ENCODE results near the gene RBSN. TPM values are rescaled to one million over a fixed set of nuclear protein-coding genes. Genes with fewer than 3 reads are reported as not detected.

The RBSN gene
- total RNA-seq, 1 donor from 2014 or later: 19.2 TPM

DNA sequence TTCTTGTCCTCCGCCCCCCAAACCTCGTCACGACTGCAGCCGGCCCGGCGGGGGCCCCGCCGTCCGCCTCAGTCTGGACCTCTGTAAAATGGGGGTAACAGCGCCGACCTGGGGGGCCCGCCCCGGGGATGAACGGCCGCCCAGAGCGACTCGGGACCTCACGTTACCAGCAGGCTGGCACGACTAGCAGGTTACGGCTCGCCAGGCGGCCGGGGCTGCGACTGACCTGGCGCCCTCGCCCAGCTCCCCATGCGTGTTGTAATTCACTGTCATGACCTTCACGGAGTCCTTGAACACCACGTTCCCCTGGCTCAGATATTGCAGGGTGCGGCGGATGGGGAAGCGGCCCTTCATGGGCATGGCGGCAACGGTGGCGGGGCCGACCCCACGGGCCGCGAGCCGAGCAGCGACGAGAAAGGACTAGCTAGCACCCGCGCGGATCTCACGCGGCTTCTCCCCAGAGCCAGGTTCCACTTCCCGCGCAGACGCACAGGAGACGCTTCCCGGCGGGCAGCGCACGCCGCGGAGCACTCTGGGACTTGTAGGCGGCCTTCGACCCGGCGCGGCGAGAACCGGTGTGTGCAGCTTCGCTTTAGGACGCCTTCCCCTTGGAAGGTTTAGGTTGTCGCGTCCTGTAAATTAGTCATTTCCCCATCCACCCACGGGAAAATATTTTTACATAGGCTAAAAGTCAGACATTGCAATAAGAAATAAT lies 34.0 kb downstream of the RBSN start, which contains the start of gene MRPS25:
Gene MRPS25, minus strand, starts transcription at position 481 of the 715 bp plus-strand sequence. Its CDS starts 121 bp downstream, at position 360.
- H3K4me1 ChIP-seq: peaks cover 16% of the 10 kb centered on the region
- DNase-seq (ENCODE audit: extremely low spot score in 2 of 2): peak in 1 of 2 donors; percentile 90
- H3K4me3 ChIP-seq: peak within 1 kb of the TSS; percentile 79 to 82
- H3K27ac ChIP-seq: peak within 1 kb of the TSS; percentile 80
- no peaks in the 10 kb centered on the region for H3K27me3 ChIP-seq
- no peaks in the 10 kb centered on the region for H3K9me3 ChIP-seq
- peak in 1 of 2 donors; percentile 82 for TF ChIP-seq POLR2A (IDR thresholded peaks at IDR 0.05)
- TF ChIP-seq POLR2AphosphoS5 (IDR thresholded peaks at IDR 0.05; ENCODE audit: insufficient read depth in 1 of 2, low read depth in 1 of 2): peak; percentile 96 to 97
- TF ChIP-seq, protein P1, sequence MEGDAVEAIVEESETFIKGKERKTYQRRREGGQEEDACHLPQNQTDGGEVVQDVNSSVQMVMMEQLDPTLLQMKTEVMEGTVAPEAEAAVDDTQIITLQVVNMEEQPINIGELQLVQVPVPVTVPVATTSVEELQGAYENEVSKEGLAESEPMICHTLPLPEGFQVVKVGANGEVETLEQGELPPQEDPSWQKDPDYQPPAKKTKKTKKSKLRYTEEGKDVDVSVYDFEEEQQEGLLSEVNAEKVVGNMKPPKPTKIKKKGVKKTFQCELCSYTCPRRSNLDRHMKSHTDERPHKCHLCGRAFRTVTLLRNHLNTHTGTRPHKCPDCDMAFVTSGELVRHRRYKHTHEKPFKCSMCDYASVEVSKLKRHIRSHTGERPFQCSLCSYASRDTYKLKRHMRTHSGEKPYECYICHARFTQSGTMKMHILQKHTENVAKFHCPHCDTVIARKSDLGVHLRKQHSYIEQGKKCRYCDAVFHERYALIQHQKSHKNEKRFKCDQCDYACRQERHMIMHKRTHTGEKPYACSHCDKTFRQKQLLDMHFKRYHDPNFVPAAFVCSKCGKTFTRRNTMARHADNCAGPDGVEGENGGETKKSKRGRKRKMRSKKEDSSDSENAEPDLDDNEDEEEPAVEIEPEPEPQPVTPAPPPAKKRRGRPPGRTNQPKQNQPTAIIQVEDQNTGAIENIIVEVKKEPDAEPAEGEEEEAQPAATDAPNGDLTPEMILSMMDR (IDR thresholded peaks at IDR 0.05): peak in 1 of 3 experiments; percentile 29
- intact Hi-C loops (cut with DNase I): no loop called here
- no peaks in the 10 kb centered on the region for H3K36me3 ChIP-seq

- Histone ChIP-seq H3K9me3 (no peaks in the 10 kb centered on the region), H3K36me3 (no peaks in the 10 kb centered on the region), H3K4me1 (peaks cover 16% of the 10 kb centered on the region), H3K27ac (peak overlapping the region; percentile 80), H3K27me3 (no peaks in the 10 kb centered on the region), H3K4me3 (peak overlapping the region; percentile 79 to 82)
- intact Hi-C loops (cut with DNase I): no loop called here
- TF ChIP-seq POLR2AphosphoS5 (IDR thresholded peaks at IDR 0.05; ENCODE audit: insufficient read depth in 1 of 2, low read depth in 1 of 2) (no peak), POLR2A (IDR thresholded peaks at IDR 0.05) (no peak)
- TF ChIP-seq, protein P1 (IDR thresholded peaks at IDR 0.05): no peak
- DNase-seq (ENCODE audit: extremely low spot score in 2 of 2): no peak
Observed at GRCh38 chr3:15064299-15064834, 34.6 kb downstream of the RBSN start.

- no peaks in the 10 kb centered on the region for H3K27me3 ChIP-seq
- intact Hi-C loops (cut with DNase I): no loop called here
- H3K4me3 ChIP-seq: peak overlapping the region; percentile 79 to 82
- H3K36me3 ChIP-seq: no peaks in the 10 kb centered on the region
- peaks cover 16% of the 10 kb centered on the region for H3K4me1 ChIP-seq
- TF ChIP-seq POLR2AphosphoS5 (IDR thresholded peaks at IDR 0.05; ENCODE audit: insufficient read depth in 1 of 2, low read depth in 1 of 2) (no peak), POLR2A (IDR thresholded peaks at IDR 0.05) (no peak)
- TF ChIP-seq, protein P1 (IDR thresholded peaks at IDR 0.05): no peak
- peak overlapping the region; percentile 80 for H3K27ac ChIP-seq
- no peaks in the 10 kb centered on the region for H3K9me3 ChIP-seq
- no peak for DNase-seq (ENCODE audit: extremely low spot score in 2 of 2)
Observed at GRCh38 chr3:15063656-15064286, 35.2 kb downstream of the RBSN start.

DNA sequence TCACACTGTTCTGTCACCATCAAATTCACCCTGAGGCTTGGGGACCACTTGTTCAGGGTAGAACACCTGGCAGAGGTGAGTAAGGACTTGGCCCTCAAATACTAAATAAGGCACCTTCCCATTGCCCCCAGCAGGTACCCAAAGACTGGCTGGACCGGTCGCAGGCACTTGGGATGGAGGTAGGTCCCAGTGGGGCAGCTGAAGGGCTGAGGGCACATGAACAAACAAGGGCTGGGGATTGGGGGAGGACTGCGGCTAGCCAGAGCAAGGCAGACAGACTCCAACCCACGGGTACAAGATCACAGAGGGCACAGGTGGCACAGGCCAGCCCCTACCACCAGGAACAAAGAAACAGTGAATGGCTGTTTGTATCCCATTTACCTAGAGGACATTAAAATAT lies 35.7 kb downstream of the RBSN start:
- Histone ChIP-seq H3K27ac (no peak overlapping the region), H3K27me3 (no peaks in the 10 kb centered on the region), H3K4me1 (peaks cover 16% of the 10 kb centered on the region), H3K9me3 (no peaks in the 10 kb centered on the region), H3K36me3 (no peaks in the 10 kb centered on the region), H3K4me3 (no peak overlapping the region)
- intact Hi-C loops (cut with DNase I): no loop called here
- TF ChIP-seq, protein P1 (IDR thresholded peaks at IDR 0.05): no peak
- TF ChIP-seq POLR2AphosphoS5 (IDR thresholded peaks at IDR 0.05; ENCODE audit: insufficient read depth in 1 of 2, low read depth in 1 of 2) (no peak), POLR2A (IDR thresholded peaks at IDR 0.05) (no peak)
- DNase-seq (ENCODE audit: extremely low spot score in 2 of 2): no peak

Measured in vagina (tissue), 2 donors.